Neural progenitor cell (in vitro differentiated cells): ENCODE results near the gene IGSF22. TPM values are rescaled to one million over a fixed set of nuclear protein-coding genes. Genes with fewer than 3 reads are reported as not detected.

Experiments used
- DNase-seq: peaks from one replicate; pipeline ENCODE4 v3.0.0-alpha.2; 2016; ENCODE audit warnings: low spot score
- H2AFZ ChIP-seq: fragments of 200-600 bp; sonication (generic); replicated peaks from 2 replicates; pipeline ENCODE4 v1.6.1; 2016; ENCODE audit warnings: antibody characterized with exemption
- H3F3A ChIP-seq: fragments of 200-600 bp; sonication (generic); 2 replicates; pipeline ENCODE4 v1.6.1; 2016; ENCODE audit warnings: antibody characterized with exemption, low read depth
- H3K27ac ChIP-seq: fragments of 200-600 bp; sonication (generic); 2 replicates; pipeline ENCODE4 v1.5.1; 2016; ENCODE audit warnings: mild to moderate bottlenecking
- H3K27me3 ChIP-seq: fragments of 200-600 bp; sonication (generic); 2 replicates; pipeline ENCODE4 v1.6.1; 2016; ENCODE audit warnings: mild to moderate bottlenecking, moderate library complexity
- H3K36me3 ChIP-seq: fragments of 200-600 bp; sonication (generic); 2 replicates; pipeline ENCODE4 v1.5.1; 2016
- H3K4me1 ChIP-seq: fragments of 200-600 bp; sonication (generic); 2 replicates; pipeline ENCODE4 v1.6.1; 2016; ENCODE audit warnings: mixed run types
- H3K4me2 ChIP-seq: fragments of 200-600 bp; sonication (generic); 2 replicates; pipeline ENCODE4 v1.6.1; 2016
- H3K4me3 ChIP-seq: fragments of 200-600 bp; sonication (generic); 2 replicates; pipeline ENCODE4 v1.5.1; 2016
- H3K79me2 ChIP-seq: fragments of 200-600 bp; sonication (generic); 2 replicates; pipeline ENCODE4 v1.6.1; 2016; ENCODE audit warnings: low read depth
- H3K9ac ChIP-seq: fragments of 200-600 bp; sonication (generic); 2 replicates; pipeline ENCODE4 v1.6.1; 2016
- H3K9me3 ChIP-seq: fragments of 200-600 bp; sonication (generic); 2 replicates; pipeline ENCODE4 v1.5.1; 2016; ENCODE audit warnings: low read depth
- H4K20me1 ChIP-seq: fragments of 200-600 bp; sonication (generic); 2 replicates; pipeline ENCODE4 v1.6.1; 2016; ENCODE audit warnings: low read depth
- H3K27ac Mint-ChIP-seq: 3 replicates; pipeline ENCODE4 v1.8.0; 2021; ENCODE audit warnings: mixed read lengths
- H3K27me3 Mint-ChIP-seq: 2 replicates; pipeline ENCODE4 v1.8.0; 2022; ENCODE audit warnings: low read depth, mild to moderate bottlenecking, inconsistent platforms, moderate library complexity, mixed read lengths; ENCODE audit not compliant: insufficient read depth
- H3K36me3 Mint-ChIP-seq: 3 replicates; pipeline ENCODE4 v1.8.0; 2021; ENCODE audit warnings: mixed read lengths
- H3K4me1 Mint-ChIP-seq: 3 replicates; pipeline ENCODE4 v1.8.0; 2021; ENCODE audit warnings: mixed read lengths
- H3K4me3 Mint-ChIP-seq: 3 replicates; pipeline ENCODE4 v1.8.0; 2021; ENCODE audit warnings: mild to moderate bottlenecking, moderate library complexity, mixed read lengths
- H3K9me3 Mint-ChIP-seq: 3 replicates; pipeline ENCODE4 v1.8.0; 2020; ENCODE audit warnings: mixed read lengths
- CTCF ChIP-seq: fragments of 200-600 bp; sonication (generic); IDR thresholded peaks from 2 replicates; pipeline ENCODE4 v1.5.1; 2017; ENCODE audit warnings: antibody characterized with exemption, mild to moderate bottlenecking
- EZH2 ChIP-seq: fragments of 200-600 bp; sonication (generic); IDR thresholded peaks from 2 replicates; pipeline ENCODE4 v1.6.1; 2017; ENCODE audit warnings: antibody characterized with exemption, mild to moderate bottlenecking, moderate library complexity
- EZH2phosphoT487 ChIP-seq: fragments of 200-600 bp; sonication (generic); IDR thresholded peaks from 2 replicates; pipeline ENCODE4 v1.6.1; 2017; ENCODE audit warnings: antibody characterized with exemption
- total RNA-seq: library from RNA; depleted of rRNA; stranded (reverse); fragments of >200 nt; gene quantifications from 2 replicates; pipeline ENCODE4 v1.2.3, GENCODE V29; 2015; ENCODE audit warnings: low replicate concordance

Gene IGSF22
- total RNA-seq, 1 donor from 2014 or later: 0.41 TPM

GRCh38 chr11:18743365-18743764 lies 17.4 kb upstream of the IGSF22 start:
- H4K20me1 ChIP-seq: no peaks in the 10 kb centered on the region
- no peak for DNase-seq
- H3K9ac ChIP-seq: no peak overlapping the region
- Mint-ChIP-seq H3K9me3 (no peaks in the 10 kb centered on the region), H3K4me3 (no peak overlapping the region), H3K4me1 (peaks cover 3% of the 10 kb centered on the region), H3K27ac (no peak overlapping the region), H3K36me3 (no peaks in the 10 kb centered on the region), H3K27me3 (peaks cover 8% of the 10 kb centered on the region)
- no peaks in the 10 kb centered on the region for H3K36me3 ChIP-seq
- TF ChIP-seq CTCF (no peak), EZH2phosphoT487 (no peak), EZH2 (no peak)
- no peaks in the 10 kb centered on the region for H3K9me3 ChIP-seq
- no peak overlapping the region for H3K27ac ChIP-seq
- no peak overlapping the region for H2AFZ ChIP-seq
- no peaks in the 10 kb centered on the region for H3F3A ChIP-seq
- no peak overlapping the region for H3K4me3 ChIP-seq
- H3K79me2 ChIP-seq: no peaks in the 10 kb centered on the region
- H3K27me3 ChIP-seq: no peaks in the 10 kb centered on the region
- H3K4me2 ChIP-seq: no peak overlapping the region
- H3K4me1 ChIP-seq: no peaks in the 10 kb centered on the region

- Histone ChIP-seq H3K9ac (no peak overlapping the region), H3K4me3 (no peak overlapping the region), H3K36me3 (no peaks in the 10 kb centered on the region), H3K9me3 (no peaks in the 10 kb centered on the region), H3K27ac (no peak overlapping the region), H3K79me2 (no peaks in the 10 kb centered on the region), H3K4me2 (no peak overlapping the region), H3K27me3 (no peaks in the 10 kb centered on the region), H3F3A (no peaks in the 10 kb centered on the region), H2AFZ (no peak overlapping the region), H4K20me1 (no peaks in the 10 kb centered on the region), H3K4me1 (no peaks in the 10 kb centered on the region)
- DNase-seq: no peak
- Mint-ChIP-seq H3K4me1 (no peaks in the 10 kb centered on the region), H3K27me3 (peaks cover 11% of the 10 kb centered on the region), H3K27ac (no peak overlapping the region), H3K9me3 (no peaks in the 10 kb centered on the region), H3K4me3 (no peak overlapping the region), H3K36me3 (no peaks in the 10 kb centered on the region)
- no peak for TF ChIP-seq CTCF
- no peak for TF ChIP-seq EZH2phosphoT487
- TF ChIP-seq EZH2: no peak
Measured at GRCh38 chr11:18741783-18742182, 15.8 kb upstream of the IGSF22 start.

GRCh38 chr11:18739685-18740084 lies 13.7 kb upstream of the IGSF22 start:
- H3K9ac ChIP-seq: no peak overlapping the region
- H4K20me1 ChIP-seq: no peaks in the 10 kb centered on the region
- H3K9me3 ChIP-seq: no peaks in the 10 kb centered on the region
- H3K27me3 Mint-ChIP-seq: peaks cover 9% of the 10 kb centered on the region
- no peaks in the 10 kb centered on the region for H3K27me3 ChIP-seq
- no peaks in the 10 kb centered on the region for H3K36me3 ChIP-seq
- no peak overlapping the region for H3K4me3 ChIP-seq
- H3K27ac ChIP-seq: no peak overlapping the region
- no peaks in the 10 kb centered on the region for H3K9me3 Mint-ChIP-seq
- no peak overlapping the region for H3K27ac Mint-ChIP-seq
- no peaks in the 10 kb centered on the region for H3K4me1 Mint-ChIP-seq
- H2AFZ ChIP-seq: no peak overlapping the region
- no peaks in the 10 kb centered on the region for H3F3A ChIP-seq
- TF ChIP-seq EZH2 (no peak), EZH2phosphoT487 (no peak), CTCF (no peak)
- no peaks in the 10 kb centered on the region for H3K4me1 ChIP-seq
- no peak overlapping the region for H3K4me2 ChIP-seq
- DNase-seq: no peak
- no peak overlapping the region for H3K4me3 Mint-ChIP-seq
- no peaks in the 10 kb centered on the region for H3K36me3 Mint-ChIP-seq
- no peaks in the 10 kb centered on the region for H3K79me2 ChIP-seq
